GM12892 (cell line): Measurements from ENCODE around the gene CAMTA1.

Experiments
- POLR2A ChIP-seq: IDR thresholded peaks from 2 replicates; pipeline ENCODE4 v1.6.1; 2011; ENCODE audit warnings: low read depth, low read length, control low read depth
- POLR2AphosphoS5 ChIP-seq: IDR thresholded peaks from 2 replicates; pipeline ENCODE4 v1.6.1; 2011; ENCODE audit warnings: low read depth, low read length, control low read depth

GRCh38 chr1:6790146-6790545 is 4.9 kb downstream of the CAMTA1 start:
- TF ChIP-seq POLR2A: no peak
- no peak for TF ChIP-seq POLR2AphosphoS5
